ENCODE results near the gene LMLN. TPM values are rescaled to one million over a fixed set of nuclear protein-coding genes. Genes with fewer than 3 reads are reported as not detected.

The LMLN gene, protein sequence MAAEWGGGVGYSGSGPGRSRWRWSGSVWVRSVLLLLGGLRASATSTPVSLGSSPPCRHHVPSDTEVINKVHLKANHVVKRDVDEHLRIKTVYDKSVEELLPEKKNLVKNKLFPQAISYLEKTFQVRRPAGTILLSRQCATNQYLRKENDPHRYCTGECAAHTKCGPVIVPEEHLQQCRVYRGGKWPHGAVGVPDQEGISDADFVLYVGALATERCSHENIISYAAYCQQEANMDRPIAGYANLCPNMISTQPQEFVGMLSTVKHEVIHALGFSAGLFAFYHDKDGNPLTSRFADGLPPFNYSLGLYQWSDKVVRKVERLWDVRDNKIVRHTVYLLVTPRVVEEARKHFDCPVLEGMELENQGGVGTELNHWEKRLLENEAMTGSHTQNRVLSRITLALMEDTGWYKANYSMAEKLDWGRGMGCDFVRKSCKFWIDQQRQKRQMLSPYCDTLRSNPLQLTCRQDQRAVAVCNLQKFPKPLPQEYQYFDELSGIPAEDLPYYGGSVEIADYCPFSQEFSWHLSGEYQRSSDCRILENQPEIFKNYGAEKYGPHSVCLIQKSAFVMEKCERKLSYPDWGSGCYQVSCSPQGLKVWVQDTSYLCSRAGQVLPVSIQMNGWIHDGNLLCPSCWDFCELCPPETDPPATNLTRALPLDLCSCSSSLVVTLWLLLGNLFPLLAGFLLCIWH
- 2.8 and 4.4 TPM in 2 replicates for total RNA-seq (2014; rRNA removed; shearing (Covaris generic))

DNA sequence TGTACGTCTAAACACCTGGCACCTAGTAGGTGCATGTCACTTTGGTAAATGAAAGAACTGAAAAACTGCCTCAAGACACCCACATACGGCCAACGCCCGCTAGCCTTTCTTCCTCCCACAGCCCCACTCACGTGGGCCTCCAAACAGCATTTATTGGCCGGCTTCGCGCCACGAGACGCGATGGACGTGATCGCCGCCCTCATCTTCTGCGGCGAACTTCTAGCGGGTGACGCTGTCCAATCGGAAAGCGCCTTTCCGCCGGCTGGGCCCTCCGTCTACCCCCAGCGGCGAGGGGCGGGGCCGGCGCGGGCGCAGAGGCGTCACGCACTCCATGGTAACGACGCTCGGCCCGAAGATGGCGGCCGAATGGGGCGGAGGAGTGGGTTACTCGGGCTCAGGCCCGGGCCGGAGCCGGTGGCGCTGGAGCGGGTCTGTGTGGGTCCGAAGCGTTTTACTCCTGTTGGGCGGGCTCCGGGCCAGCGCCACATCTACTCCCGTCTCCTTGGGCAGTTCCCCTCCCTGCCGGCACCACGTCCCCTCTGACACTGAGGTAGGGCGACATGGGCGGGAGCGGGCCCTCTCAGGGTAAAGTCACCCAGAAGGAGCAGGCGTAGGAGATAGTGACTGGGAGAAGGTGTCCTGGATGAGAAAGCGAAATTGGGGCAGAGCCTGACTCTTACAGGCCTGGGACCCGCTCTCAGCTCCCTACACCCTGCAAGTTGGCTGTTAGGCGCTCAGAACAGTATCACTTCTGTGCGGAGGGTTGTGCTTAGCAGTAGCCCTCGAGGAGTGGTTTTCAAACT, at the start of gene LMLN:
Gene LMLN (plus strand): TSS at position 327 of the 803 bp plus-strand sequence. CDS start 29 bp downstream, at position 356.

DNA sequence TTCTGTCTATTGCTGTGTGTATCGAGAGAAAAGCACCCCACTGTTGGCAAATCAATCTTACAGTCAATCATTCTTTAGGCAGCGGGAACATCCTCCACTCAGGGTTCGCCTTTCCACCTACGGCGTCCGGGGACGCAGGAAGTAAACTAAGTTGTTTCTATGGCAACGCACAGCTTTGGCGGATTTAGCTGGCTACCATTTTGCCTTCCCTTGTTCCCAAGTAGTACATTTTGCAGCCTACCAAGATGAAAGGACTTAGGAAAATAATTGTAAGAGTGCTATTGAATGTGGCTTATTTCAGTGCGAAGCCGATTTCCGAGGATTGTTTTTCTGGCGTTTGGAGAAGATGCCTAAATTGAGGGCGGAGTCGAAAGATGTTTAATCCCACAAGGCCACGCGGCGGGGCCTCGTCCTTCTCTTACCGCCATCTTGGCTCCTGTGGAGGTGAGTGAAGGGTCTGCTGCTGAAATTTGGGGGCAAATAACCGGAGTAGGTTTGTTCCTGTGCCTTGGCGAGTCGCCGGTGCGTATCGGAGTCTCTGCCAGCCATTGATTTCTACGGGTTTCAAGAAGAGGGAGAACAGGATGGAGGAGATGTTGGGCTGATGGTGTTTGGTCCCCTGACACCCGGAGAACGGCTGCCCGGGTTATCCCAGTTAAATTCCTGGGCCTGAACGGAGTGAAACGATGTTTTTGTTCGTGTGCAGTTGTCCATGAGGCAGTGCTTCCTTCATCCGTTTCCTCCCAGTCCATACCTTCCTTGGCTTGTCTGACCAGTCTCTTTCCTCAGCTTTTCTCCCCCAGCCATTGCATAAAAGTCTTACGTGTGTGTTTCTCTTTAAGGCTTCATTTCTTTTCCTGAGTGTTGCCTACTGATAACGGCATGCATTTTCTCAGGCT, 10.0 kb upstream of the LMLN start, which contains the start of gene RPL35A:
Gene RPL35A (plus strand): TSS at position 413 of the 899 bp plus-strand sequence. CDS start 778 bp downstream, outside the sequence.

Small RNAs within 50 kb of the gene (small RNA-seq; reads per million reads assigned to genes)
- not detected for gene RNU6-621P
- gene RNU6-821P: not detected

Other genes with a start within 250 kb of the LMLN start
- 12.8 and 13.5 TPM in 2 replicates for gene RUBCN, start 223.3 kb upstream of the LMLN start, total RNA-seq (2014; rRNA removed; shearing (Covaris generic))
- gene FYTTD1, start 210.3 kb upstream of the LMLN start, total RNA-seq (2014; rRNA removed; shearing (Covaris generic)): 48.4 and 58.2 TPM in 2 replicates
- gene LRCH3, start 169.0 kb upstream of the LMLN start, total RNA-seq (2014; rRNA removed; shearing (Covaris generic)): 24.5 and 53.9 TPM in 2 replicates
- gene RPL35A, start 10.0 kb upstream of the LMLN start, total RNA-seq (2014; rRNA removed; shearing (Covaris generic)): 1,032 and 1,182 TPM in 2 replicates